SK-N-SH treated with all-trans-retinoic acid at 6 μM for 48 hours (cell line): ENCODE measurements around the gene FARP1.

Source experiments
- ARNTL ChIP-seq: fragments of 450-650 bp; formaldehyde crosslinking; IDR thresholded peaks from 2 replicates; pipeline ENCODE4 v1.5.0; 2020; ENCODE audit warnings: low read depth, mild to moderate bottlenecking, moderate library complexity, borderline replicate concordance
- BACH2 ChIP-seq: fragments of 250-450 bp; sonication (Bioruptor Pico); IDR thresholded peaks from 2 replicates; pipeline ENCODE4 v1.9.0; 2021; ENCODE audit warnings: mild to moderate bottlenecking, borderline replicate concordance
- PATZ1 ChIP-seq: fragments of 250-450 bp; sonication (Bioruptor Pico); IDR thresholded peaks from 2 replicates; pipeline ENCODE4 v1.8.0; 2020; ENCODE audit warnings: mild to moderate bottlenecking, moderate library complexity, borderline replicate concordance
- RARB ChIP-seq: fragments of 250-450 bp; sonication (Bioruptor Pico); IDR thresholded peaks from 2 replicates; pipeline ENCODE4 v1.8.0; 2021; ENCODE audit warnings: mild to moderate bottlenecking, moderate library complexity
- TSHZ2 ChIP-seq: fragments of 250-450 bp; sonication (Bioruptor Pico); IDR thresholded peaks from 2 replicates; pipeline ENCODE4 v1.5.0; 2020; ENCODE audit warnings: mild to moderate bottlenecking, moderate library complexity
- ZC3H10 ChIP-seq: fragments of 250-450 bp; sonication (Bioruptor Pico); IDR thresholded peaks from 2 replicates; pipeline ENCODE4 v1.5.1; 2021; ENCODE audit warnings: mild to moderate bottlenecking, moderate library complexity
- ZFP3 ChIP-seq: fragments of 250-450 bp; sonication (Bioruptor Pico); IDR thresholded peaks from 2 replicates; pipeline ENCODE4 v1.5.0; 2020; ENCODE audit warnings: mild to moderate bottlenecking, moderate library complexity

GRCh38 chr13:98466634-98467236 lies 323.8 kb downstream of the FARP1 start:
- TF ChIP-seq PATZ1 (CRISPR knock-in tag) (no peak), ZC3H10 (no peak), BACH2 (CRISPR knock-in tag) (no peak), RARB (CRISPR knock-in tag) (no peak), TSHZ2 (CRISPR knock-in tag) (no peak), ZFP3 (CRISPR knock-in tag) (no peak), ARNTL (CRISPR knock-in tag) (no peak)
